SK-N-MC (cell line): Measurements from ENCODE around the gene MYH9.

Experiments used
- DNase-seq: peaks from one replicate; pipeline ENCODE4 v3.0.0-alpha.2; 2011; ENCODE audit warnings: low read depth, low spot score
- H3K27ac ChIP-seq: fragments of 200-600 bp; sonication (generic); 2 replicates; pipeline ENCODE4 v1.5.1; 2016; ENCODE audit warnings: mixed run types
- H3K36me3 ChIP-seq: fragments of 200-600 bp; sonication (generic); 2 replicates; pipeline ENCODE4 v1.6.1; 2017; ENCODE audit warnings: antibody characterized with exemption, low read length, mixed read lengths; ENCODE audit not compliant: insufficient read depth
- H3K4me3 ChIP-seq: fragments of 200-600 bp; sonication (generic); 2 replicates; pipeline ENCODE4 v1.5.1; 2016
- H3K9ac ChIP-seq: fragments of 200-600 bp; sonication (generic); 2 replicates; pipeline ENCODE4 v1.8.0; 2017; ENCODE audit warnings: mixed run types, mixed read lengths; ENCODE audit not compliant: insufficient read length
- H3K9me3 ChIP-seq: fragments of 200-600 bp; sonication (generic); 2 replicates; pipeline ENCODE4 v1.6.1; 2017; ENCODE audit warnings: low read depth, mild to moderate bottlenecking, antibody characterized with exemption, low read length, moderate library complexity, mixed read lengths
- EZH2 ChIP-seq: fragments of 200-600 bp; sonication (generic); IDR thresholded peaks from one replicate; pipeline ENCODE4 v1.6.1; 2017; ENCODE audit warnings: antibody characterized with exemption
- FOXP2 ChIP-seq: optimal IDR thresholded peaks from 2 replicates; pipeline ENCODE3; 2011; ENCODE audit warnings: mild to moderate bottlenecking, moderate library complexity; ENCODE audit not compliant: insufficient read depth; ENCODE audit errors: extremely low read length, control extremely low read depth
- POLR2AphosphoS5 ChIP-seq: IDR thresholded peaks from 2 replicates; pipeline ENCODE4 v1.6.1; 2012; ENCODE audit warnings: mild to moderate bottlenecking, low read depth, low read length, borderline replicate concordance

Gene MYH9

DNA sequence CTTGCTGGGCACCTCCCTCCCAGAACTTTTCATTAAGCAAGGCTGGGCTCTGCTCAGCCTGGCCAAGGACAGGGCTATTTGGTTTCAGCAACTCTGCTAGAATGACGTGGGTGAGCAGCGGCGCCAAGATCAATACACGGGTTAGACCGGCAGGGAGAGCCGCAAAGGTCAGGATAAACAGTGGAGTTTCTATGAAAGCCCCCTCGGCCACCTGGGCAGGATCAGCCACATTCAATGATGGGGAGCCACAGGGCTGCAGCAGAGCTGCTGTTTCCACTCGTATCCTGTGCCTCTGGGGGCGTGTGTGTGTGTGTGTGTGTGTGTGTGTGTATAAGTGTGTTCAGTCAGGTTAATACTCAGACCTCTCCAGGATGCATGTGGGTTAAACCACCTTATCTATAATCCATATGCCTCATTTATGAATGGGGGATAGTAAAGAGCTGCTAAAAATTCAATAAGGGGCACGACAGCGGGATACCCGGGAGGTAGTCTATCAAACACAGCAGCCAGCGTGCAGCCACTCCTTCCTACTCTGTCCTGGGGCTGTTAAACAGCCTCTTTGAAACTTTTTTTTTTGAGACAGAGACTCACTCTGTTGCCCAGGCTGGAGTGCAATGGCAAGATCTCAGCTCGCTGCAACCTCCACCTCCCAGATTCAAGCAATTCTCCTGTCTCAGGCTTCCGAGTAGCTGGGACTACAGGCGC is 34.8 kb downstream of the MYH9 start:
- H3K4me3 ChIP-seq, result no peak overlapping the region
- H3K36me3 ChIP-seq, result no peaks in the 10 kb centered on the region
- no peak for DNase-seq
- H3K27ac ChIP-seq, result no peak overlapping the region
- TF ChIP-seq POLR2AphosphoS5 (no peak), EZH2 (no peak), FOXP2 (no peak)
- H3K9me3 ChIP-seq, result no peaks in the 10 kb centered on the region
- H3K9ac ChIP-seq, result no peak overlapping the region

DNA sequence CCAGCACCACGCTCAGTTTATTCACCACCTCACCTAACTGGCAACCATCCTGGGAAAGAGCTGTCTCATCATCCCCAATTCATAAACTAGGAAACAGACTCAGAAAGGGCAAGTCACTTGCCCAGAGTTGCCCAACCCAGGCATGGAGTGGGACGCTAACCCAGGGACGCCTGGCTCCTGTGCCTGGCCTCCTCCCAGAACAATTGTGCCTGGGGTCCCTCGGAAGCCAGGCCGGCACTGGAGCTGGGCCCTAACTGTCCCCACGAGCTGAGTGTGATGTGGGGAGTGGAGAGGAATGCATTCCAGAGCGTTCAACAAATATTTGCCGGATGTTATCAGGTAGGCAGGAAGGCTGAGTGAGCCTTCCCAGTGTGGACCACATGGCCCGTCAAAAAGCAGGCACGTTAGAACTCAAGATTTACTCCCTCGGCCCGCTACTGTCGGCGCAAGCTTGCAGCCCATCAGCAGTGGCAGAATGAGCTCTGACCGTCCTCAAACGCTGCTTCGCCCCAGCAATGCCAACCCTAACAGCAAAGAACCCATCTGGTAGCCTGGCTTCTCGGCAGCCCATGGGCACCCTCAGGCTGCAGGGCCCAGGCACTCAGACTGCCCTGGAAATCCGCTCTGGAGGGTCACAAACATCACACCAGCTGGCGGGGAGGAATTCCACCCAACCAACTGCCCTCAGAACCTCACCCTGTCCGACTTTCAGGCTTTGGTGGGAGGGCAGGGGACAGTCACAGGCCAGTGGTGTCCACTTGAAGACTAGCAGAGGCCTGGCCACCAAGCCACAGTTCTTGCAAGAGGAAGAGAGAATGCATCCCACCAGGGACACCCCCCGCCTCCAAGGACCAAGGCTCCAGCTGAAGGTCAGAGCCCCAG is 35.6 kb downstream of the MYH9 start:
- peaks cover 6% of the 10 kb centered on the region for H3K36me3 ChIP-seq
- H3K9ac ChIP-seq, result no peak overlapping the region
- no peak for DNase-seq
- no peak overlapping the region for H3K4me3 ChIP-seq
- TF ChIP-seq POLR2AphosphoS5 (no peak), EZH2 (no peak), FOXP2 (no peak)
- no peaks in the 10 kb centered on the region for H3K9me3 ChIP-seq
- H3K27ac ChIP-seq, result no peak overlapping the region

DNA sequence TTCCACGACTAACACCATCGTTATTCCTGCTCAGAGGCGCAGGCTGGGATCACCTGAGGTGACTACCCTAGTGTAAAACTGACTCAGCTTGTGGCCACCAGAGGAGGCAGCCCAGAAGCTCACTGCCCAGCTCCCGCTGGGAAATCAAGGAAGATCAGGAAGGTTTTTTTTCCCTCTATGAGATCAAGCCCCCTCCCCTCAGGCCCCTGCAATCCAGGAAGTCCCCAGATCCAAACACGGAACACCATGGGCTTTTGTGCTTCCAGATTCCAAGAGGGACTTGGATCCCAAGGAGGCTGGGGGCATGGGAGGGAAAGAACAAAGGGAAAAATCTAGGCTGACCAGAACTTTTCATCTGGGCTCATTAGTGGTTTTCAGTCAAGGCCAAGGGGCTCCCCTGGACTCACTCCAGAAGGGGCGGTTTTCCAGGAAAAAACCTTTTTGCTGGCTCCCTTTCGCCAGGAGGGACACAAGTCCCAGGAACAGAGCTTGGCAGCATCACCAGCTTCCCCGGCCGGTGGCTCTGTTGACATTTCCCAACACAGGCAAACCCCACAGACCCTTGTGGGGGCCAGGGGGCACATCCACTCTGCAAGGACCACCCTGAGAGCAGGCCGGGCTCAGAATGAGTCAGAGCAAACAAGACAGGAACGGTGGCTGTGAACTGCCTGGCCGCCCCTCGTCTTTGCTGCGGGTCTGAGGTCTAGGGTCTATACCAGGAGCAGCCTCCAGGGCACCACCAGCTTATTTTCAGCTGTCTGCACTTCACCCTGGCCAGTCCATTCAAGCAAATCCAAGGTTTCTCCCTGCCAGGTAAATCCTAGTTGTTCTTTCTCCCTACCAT is 36.8 kb downstream of the MYH9 start:
- DNase-seq, result no peak
- H3K9ac ChIP-seq, result no peak overlapping the region
- H3K36me3 ChIP-seq, result peaks cover 7% of the 10 kb centered on the region
- H3K9me3 ChIP-seq, result no peaks in the 10 kb centered on the region
- no peak overlapping the region for H3K4me3 ChIP-seq
- TF ChIP-seq EZH2 (no peak), POLR2AphosphoS5 (no peak), FOXP2 (no peak)
- no peak overlapping the region for H3K27ac ChIP-seq

DNA sequence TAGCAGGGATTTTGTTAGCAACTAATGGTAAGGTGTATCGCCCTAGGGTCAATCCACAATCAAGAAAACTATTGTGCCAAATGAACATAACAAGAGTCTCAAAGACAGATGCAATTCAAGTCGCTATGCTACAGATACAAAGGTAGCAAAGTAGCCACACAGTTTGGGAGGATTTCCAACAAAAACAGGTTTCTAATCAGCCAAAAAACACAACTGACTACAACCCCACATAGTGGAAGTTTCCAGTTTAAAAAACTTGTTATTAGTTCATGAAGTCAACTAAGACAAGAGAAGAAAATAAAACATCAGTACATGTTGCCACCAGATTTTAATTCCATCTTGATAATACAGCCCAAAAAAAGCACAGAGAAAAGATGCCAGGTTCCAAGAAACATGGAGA is 38.0 kb downstream of the MYH9 start:
- Histone ChIP-seq H3K36me3 (peaks cover 7% of the 10 kb centered on the region), H3K27ac (no peak overlapping the region)
- no peak for DNase-seq

DNA sequence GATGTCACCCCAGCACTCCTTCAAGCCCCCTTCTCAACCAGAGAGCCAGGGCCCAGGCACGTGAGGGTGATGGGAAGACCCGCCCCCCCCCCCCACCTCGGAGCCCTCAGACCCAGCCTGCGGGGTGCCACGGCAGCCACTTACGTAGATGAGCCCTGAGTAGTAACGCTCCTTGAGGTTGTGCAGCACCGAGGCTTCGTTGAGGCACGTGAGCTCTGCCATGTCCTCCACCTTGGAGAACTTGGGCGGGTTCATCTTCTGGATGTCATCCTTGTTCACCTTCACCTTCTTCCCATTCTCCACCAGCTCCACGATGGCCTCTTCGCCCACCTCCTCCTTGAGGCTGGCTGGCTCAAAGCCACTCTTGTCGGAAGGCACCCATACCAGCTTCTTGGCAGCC is 39.0 kb downstream of the MYH9 start:
- Histone ChIP-seq H3K9me3 (no peaks in the 10 kb centered on the region), H3K27ac (no peak overlapping the region), H3K9ac (no peak overlapping the region), H3K4me3 (no peak overlapping the region), H3K36me3 (peaks cover 7% of the 10 kb centered on the region)
- no peak for DNase-seq
- no peak for TF ChIP-seq POLR2AphosphoS5
- no peak for TF ChIP-seq EZH2
- no peak for TF ChIP-seq FOXP2

More for the DNA sequence above, 38.0 kb downstream of the MYH9 start:
- Histone ChIP-seq H3K9ac (no peak overlapping the region), H3K4me3 (no peak overlapping the region), H3K9me3 (no peaks in the 10 kb centered on the region)
- TF ChIP-seq POLR2AphosphoS5 (no peak), EZH2 (no peak), FOXP2 (no peak)

DNA sequence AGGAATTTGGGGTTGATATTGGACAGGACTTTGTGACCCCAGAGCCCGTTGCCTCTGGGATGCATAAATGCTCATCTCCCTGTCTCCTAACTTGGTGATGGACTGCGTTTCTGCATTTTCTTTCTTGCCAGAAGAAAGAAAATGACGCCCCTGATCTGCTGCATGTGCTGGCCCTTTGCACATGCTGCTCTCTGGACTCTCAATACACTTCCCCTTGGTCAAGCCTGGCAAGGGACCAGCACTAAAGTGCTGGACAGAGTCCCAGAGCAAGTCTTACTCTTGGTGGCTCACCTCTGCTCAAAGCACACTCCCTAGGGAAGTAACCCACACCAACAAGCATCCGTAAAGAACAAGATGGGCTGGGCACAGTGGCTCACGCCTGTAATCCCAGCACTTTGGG is 40.7 kb downstream of the MYH9 start:
- Histone ChIP-seq H3K9me3 (no peaks in the 10 kb centered on the region), H3K27ac (no peak overlapping the region), H3K4me3 (no peak overlapping the region), H3K9ac (no peak overlapping the region), H3K36me3 (peaks cover 7% of the 10 kb centered on the region)
- no peak for DNase-seq
- no peak for TF ChIP-seq POLR2AphosphoS5
- no peak for TF ChIP-seq EZH2
- no peak for TF ChIP-seq FOXP2

DNA sequence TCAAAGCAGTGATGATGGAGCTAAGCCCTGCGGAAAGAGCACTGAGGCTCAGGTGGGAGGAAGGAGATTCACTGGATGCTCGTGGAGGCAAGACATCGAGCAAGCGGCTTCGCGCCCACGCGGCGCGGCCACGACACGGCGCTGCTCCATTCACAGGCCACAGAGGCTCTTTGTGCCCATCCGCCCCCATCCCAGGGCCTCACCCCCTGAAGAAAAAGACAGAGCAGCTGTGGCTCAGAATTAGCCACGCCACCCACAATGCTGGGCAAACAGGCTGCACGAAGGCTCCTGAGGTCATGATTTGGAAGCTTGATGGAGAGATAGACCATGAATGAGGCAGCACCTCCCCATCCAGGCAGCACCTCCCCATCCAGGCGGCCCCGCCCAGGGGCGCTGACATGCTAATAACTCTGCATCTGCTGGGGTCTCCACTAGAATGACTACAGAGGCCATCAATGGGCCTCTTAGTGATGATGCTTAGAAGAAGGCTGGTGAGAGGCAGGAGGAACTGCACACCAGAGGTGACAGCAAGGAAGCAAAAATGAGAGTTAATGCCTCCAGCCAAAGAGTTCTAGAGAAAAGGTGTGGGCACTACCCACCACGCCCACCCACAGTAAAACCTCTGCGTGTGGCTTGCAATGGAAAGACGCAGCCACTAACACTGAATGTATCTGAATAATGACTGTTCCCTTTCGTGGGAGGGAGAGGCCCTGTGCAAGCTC is 43.5 kb downstream of the MYH9 start:
- H3K27ac ChIP-seq, result no peak overlapping the region
- no peak for TF ChIP-seq EZH2
- no peak overlapping the region for H3K9ac ChIP-seq
- DNase-seq, result no peak
- peaks cover 32% of the 10 kb centered on the region for H3K36me3 ChIP-seq
- no peak overlapping the region for H3K4me3 ChIP-seq
- H3K9me3 ChIP-seq, result no peaks in the 10 kb centered on the region

DNA sequence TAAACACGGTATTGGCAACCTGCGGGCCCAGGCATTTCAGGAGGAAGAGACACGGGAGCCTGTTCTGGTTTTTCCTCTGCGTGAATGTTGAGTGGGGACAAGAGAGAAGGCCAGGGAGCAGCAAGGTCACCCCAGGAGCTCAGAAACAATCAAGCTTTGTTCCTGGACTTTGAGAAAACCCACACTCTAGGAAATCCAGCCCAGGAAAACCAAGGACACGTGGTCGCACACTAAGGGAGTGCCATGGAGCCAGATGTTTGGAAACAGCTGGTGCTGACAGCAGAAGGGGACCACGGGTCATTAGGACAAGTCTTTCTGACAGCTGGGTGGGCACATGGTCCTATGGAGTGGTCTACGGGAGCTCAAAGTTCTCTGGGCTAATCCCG is 44.1 kb downstream of the MYH9 start:
- no peak for DNase-seq
- H3K27ac ChIP-seq, result no peak overlapping the region

More for the DNA sequence above, 44.1 kb downstream of the MYH9 start:
- Histone ChIP-seq H3K9me3 (no peaks in the 10 kb centered on the region), H3K9ac (no peak overlapping the region), H3K36me3 (peaks cover 37% of the 10 kb centered on the region), H3K4me3 (no peak overlapping the region)
- TF ChIP-seq EZH2 (no peak), POLR2AphosphoS5 (no peak)
